ENCODE results near the gene YES1. TPM values are rescaled to one million over a fixed set of nuclear protein-coding genes. Genes with fewer than 3 reads are reported as not detected.
"Not testable (repeated sequence)": the region's sequence is repeated elsewhere in the genome, so short reads cannot be mapped to it uniquely, and the experiment has no call there.

YES1 gene
- polyA plus RNA-seq, 4 donors: 35.9 to 47.1 (median 39.8) TPM

- no peak overlapping the region for H3K27ac ChIP-seq (ENCODE audit: low read depth in 1 of 3, low read length in 2 of 3)
- no peaks in the 10 kb centered on the region for H3K36me3 ChIP-seq (ENCODE audit: control insufficient read depth in 3 of 3, insufficient read depth in 2 of 3, low read depth in 1 of 3, low read length in 3 of 3)
- no peak for DNase-seq
- FAIRE-seq: no peak
- 78 to 90% (median 88%) methylated on average over 3 of the region's 3 CpGs for WGBS, 3 donors
- no peaks in the 10 kb centered on the region for H3K27me3 ChIP-seq (ENCODE audit: control insufficient read depth in 3 of 3, insufficient read depth in 3 of 3, low read length in 3 of 3)
- H3K9me3 ChIP-seq (ENCODE audit: control insufficient read depth in 2 of 2, insufficient read depth in 1 of 2, low read depth in 1 of 2, low read length in 1 of 2): no peaks in the 10 kb centered on the region
- peaks cover 0 to 5% (median 0%) of the 10 kb centered on the region in 3 donors for H3K4me1 ChIP-seq (ENCODE audit: control insufficient read depth in 3 of 3, insufficient read depth in 2 of 3, low read depth in 1 of 3, low read length in 2 of 3)
- H3K4me3 ChIP-seq (ENCODE audit: low read depth in 1 of 3, low read length in 3 of 3): no peak overlapping the region
Measured at GRCh38 chr18:815353-815752, 3.3 kb upstream of the YES1 start.

- DNase-seq: peak in 1 of 2 donors; percentile 20
- Histone ChIP-seq H3K4me1 (ENCODE audit: control insufficient read depth in 3 of 3, insufficient read depth in 2 of 3, low read depth in 1 of 3, low read length in 2 of 3) (peaks cover 0 to 9% (median 0%) of the 10 kb centered on the region in 3 donors), H3K27ac (ENCODE audit: low read depth in 1 of 3, low read length in 2 of 3) (peak overlapping the region in 1 of 3 donors; percentile 46), H3K4me3 (ENCODE audit: low read depth in 1 of 3, low read length in 3 of 3) (no peak overlapping the region), H3K36me3 (ENCODE audit: control insufficient read depth in 3 of 3, insufficient read depth in 2 of 3, low read depth in 1 of 3, low read length in 3 of 3) (no peaks in the 10 kb centered on the region), H3K9me3 (ENCODE audit: control insufficient read depth in 2 of 2, insufficient read depth in 1 of 2, low read depth in 1 of 2, low read length in 1 of 2) (no peaks in the 10 kb centered on the region), H3K27me3 (ENCODE audit: control insufficient read depth in 3 of 3, insufficient read depth in 3 of 3, low read length in 3 of 3) (no peaks in the 10 kb centered on the region)
- 56 to 67% (median 60%) methylated on average over 4 of the region's 4 CpGs for WGBS, 3 donors
- no peak for FAIRE-seq
Measured at GRCh38 chr18:814300-815084, 2.5 kb upstream of the YES1 start.

- FAIRE-seq (no peak), DNase-seq (peak in 1 of 2 donors; percentile 47)
- WGBS, 3 donors: 37 to 57% (median 49%) methylated on average over 18 of the region's 18 CpGs
Measured at GRCh38 chr18:813172-814071, 1.4 kb upstream of the YES1 start.

GRCh38 chr18:812376-813171 is 532 bp upstream of the YES1 start:
- Histone ChIP-seq H3K27me3 (ENCODE audit: control insufficient read depth in 3 of 3, insufficient read depth in 3 of 3, low read length in 3 of 3) (no peaks in the 10 kb centered on the region), H3K36me3 (ENCODE audit: control insufficient read depth in 3 of 3, insufficient read depth in 2 of 3, low read depth in 1 of 3, low read length in 3 of 3) (no peaks in the 10 kb centered on the region), H3K4me3 (ENCODE audit: low read depth in 1 of 3, low read length in 3 of 3) (peak overlapping the region; percentile 79 to 98 (median 85)), H3K9me3 (ENCODE audit: control insufficient read depth in 2 of 2, insufficient read depth in 1 of 2, low read depth in 1 of 2, low read length in 1 of 2) (no peaks in the 10 kb centered on the region), H3K4me1 (ENCODE audit: control insufficient read depth in 3 of 3, insufficient read depth in 2 of 3, low read depth in 1 of 3, low read length in 2 of 3) (peaks cover 0 to 13% (median 6%) of the 10 kb centered on the region in 3 donors), H3K27ac (ENCODE audit: low read depth in 1 of 3, low read length in 2 of 3) (peak overlapping the region; percentile 87 to 99 (median 98))
- FAIRE-seq (no peak), DNase-seq (peak; percentile 61 to 90)
- 0 to 1% (median 0%) methylated on average over 44 to 66 of the region's 66 CpGs for WGBS, 3 donors

More at GRCh38 chr18:813172-814071, 1.4 kb upstream of the YES1 start:
- Histone ChIP-seq H3K27me3 (ENCODE audit: control insufficient read depth in 3 of 3, insufficient read depth in 3 of 3, low read length in 3 of 3) (no peaks in the 10 kb centered on the region), H3K9me3 (ENCODE audit: control insufficient read depth in 2 of 2, insufficient read depth in 1 of 2, low read depth in 1 of 2, low read length in 1 of 2) (no peaks in the 10 kb centered on the region), H3K27ac (ENCODE audit: low read depth in 1 of 3, low read length in 2 of 3) (peak overlapping the region; percentile 87 to 99 (median 98)), H3K4me3 (ENCODE audit: low read depth in 1 of 3, low read length in 3 of 3) (peak overlapping the region in 2 of 3 donors; percentile 79 to 98), H3K4me1 (ENCODE audit: control insufficient read depth in 3 of 3, insufficient read depth in 2 of 3, low read depth in 1 of 3, low read length in 2 of 3) (peaks cover 0 to 13% (median 0%) of the 10 kb centered on the region in 3 donors), H3K36me3 (ENCODE audit: control insufficient read depth in 3 of 3, insufficient read depth in 2 of 3, low read depth in 1 of 3, low read length in 3 of 3) (no peaks in the 10 kb centered on the region)

GRCh38 chr18:811182-811891 is 705 bp downstream of the YES1 start:
- 0 to 1% (median 0%) methylated on average over 30 of the region's 30 CpGs for WGBS, 3 donors
- H3K4me3 ChIP-seq (ENCODE audit: low read depth in 1 of 3, low read length in 3 of 3): peak overlapping the region; percentile 79 to 98 (median 85)
- H3K4me1 ChIP-seq (ENCODE audit: control insufficient read depth in 3 of 3, insufficient read depth in 2 of 3, low read depth in 1 of 3, low read length in 2 of 3): peaks cover 0 to 13% (median 6%) of the 10 kb centered on the region in 3 donors
- peak in 1 of 2 donors; percentile 24 for DNase-seq
- H3K27ac ChIP-seq (ENCODE audit: low read depth in 1 of 3, low read length in 2 of 3): peak overlapping the region; percentile 87 to 99 (median 98)
- no peak for FAIRE-seq
- no peaks in the 10 kb centered on the region for H3K27me3 ChIP-seq (ENCODE audit: control insufficient read depth in 3 of 3, insufficient read depth in 3 of 3, low read length in 3 of 3)
- no peaks in the 10 kb centered on the region for H3K9me3 ChIP-seq (ENCODE audit: control insufficient read depth in 2 of 2, insufficient read depth in 1 of 2, low read depth in 1 of 2, low read length in 1 of 2)
- H3K36me3 ChIP-seq (ENCODE audit: control insufficient read depth in 3 of 3, insufficient read depth in 2 of 3, low read depth in 1 of 3, low read length in 3 of 3): no peaks in the 10 kb centered on the region

- 15 to 39% (median 20%) methylated on average over 6 of the region's 6 CpGs for WGBS, 3 donors
- FAIRE-seq: no peak
- peak overlapping the region in 1 of 3 donors; percentile 39 for H3K27ac ChIP-seq (ENCODE audit: low read depth in 1 of 3, low read length in 2 of 3)
Measured at GRCh38 chr18:809985-810642, 1.9 kb downstream of the YES1 start.

GRCh38 chr18:809228-809627 is 2.8 kb downstream of the YES1 start:
- not testable (repeated sequence) for H3K9me3 ChIP-seq (ENCODE audit: control insufficient read depth in 2 of 2, insufficient read depth in 1 of 2, low read depth in 1 of 2, low read length in 1 of 2); H3K27me3 ChIP-seq (ENCODE audit: control insufficient read depth in 3 of 3, insufficient read depth in 3 of 3, low read length in 3 of 3); H3K4me3 ChIP-seq (ENCODE audit: low read depth in 1 of 3, low read length in 3 of 3); DNase-seq; FAIRE-seq; H3K36me3 ChIP-seq (ENCODE audit: control insufficient read depth in 3 of 3, insufficient read depth in 2 of 3, low read depth in 1 of 3, low read length in 3 of 3)
- 90 to 92% (median 91%) methylated on average over 11 of the region's 11 CpGs for WGBS, 3 donors
- H3K27ac ChIP-seq (ENCODE audit: low read depth in 1 of 3, low read length in 2 of 3): peak overlapping the region in 1 of 3 donors; percentile 35
- peaks cover 2 to 13% (median 12%) of the 10 kb centered on the region in 3 donors for H3K4me1 ChIP-seq (ENCODE audit: control insufficient read depth in 3 of 3, insufficient read depth in 2 of 3, low read depth in 1 of 3, low read length in 2 of 3)

More at GRCh38 chr18:809985-810642, 1.9 kb downstream of the YES1 start:
- Histone ChIP-seq H3K4me1 (ENCODE audit: control insufficient read depth in 3 of 3, insufficient read depth in 2 of 3, low read depth in 1 of 3, low read length in 2 of 3) (peaks cover 2 to 13% (median 10%) of the 10 kb centered on the region in 3 donors), H3K9me3 (ENCODE audit: control insufficient read depth in 2 of 2, insufficient read depth in 1 of 2, low read depth in 1 of 2, low read length in 1 of 2) (no peaks in the 10 kb centered on the region), H3K27me3 (ENCODE audit: control insufficient read depth in 3 of 3, insufficient read depth in 3 of 3, low read length in 3 of 3) (no peaks in the 10 kb centered on the region), H3K4me3 (ENCODE audit: low read depth in 1 of 3, low read length in 3 of 3) (no peak overlapping the region), H3K36me3 (ENCODE audit: control insufficient read depth in 3 of 3, insufficient read depth in 2 of 3, low read depth in 1 of 3, low read length in 3 of 3) (no peaks in the 10 kb centered on the region)
- DNase-seq: peak; percentile 34 to 50
